ENCODE measurements around the gene PTPA.

The PTPA gene

DNA sequence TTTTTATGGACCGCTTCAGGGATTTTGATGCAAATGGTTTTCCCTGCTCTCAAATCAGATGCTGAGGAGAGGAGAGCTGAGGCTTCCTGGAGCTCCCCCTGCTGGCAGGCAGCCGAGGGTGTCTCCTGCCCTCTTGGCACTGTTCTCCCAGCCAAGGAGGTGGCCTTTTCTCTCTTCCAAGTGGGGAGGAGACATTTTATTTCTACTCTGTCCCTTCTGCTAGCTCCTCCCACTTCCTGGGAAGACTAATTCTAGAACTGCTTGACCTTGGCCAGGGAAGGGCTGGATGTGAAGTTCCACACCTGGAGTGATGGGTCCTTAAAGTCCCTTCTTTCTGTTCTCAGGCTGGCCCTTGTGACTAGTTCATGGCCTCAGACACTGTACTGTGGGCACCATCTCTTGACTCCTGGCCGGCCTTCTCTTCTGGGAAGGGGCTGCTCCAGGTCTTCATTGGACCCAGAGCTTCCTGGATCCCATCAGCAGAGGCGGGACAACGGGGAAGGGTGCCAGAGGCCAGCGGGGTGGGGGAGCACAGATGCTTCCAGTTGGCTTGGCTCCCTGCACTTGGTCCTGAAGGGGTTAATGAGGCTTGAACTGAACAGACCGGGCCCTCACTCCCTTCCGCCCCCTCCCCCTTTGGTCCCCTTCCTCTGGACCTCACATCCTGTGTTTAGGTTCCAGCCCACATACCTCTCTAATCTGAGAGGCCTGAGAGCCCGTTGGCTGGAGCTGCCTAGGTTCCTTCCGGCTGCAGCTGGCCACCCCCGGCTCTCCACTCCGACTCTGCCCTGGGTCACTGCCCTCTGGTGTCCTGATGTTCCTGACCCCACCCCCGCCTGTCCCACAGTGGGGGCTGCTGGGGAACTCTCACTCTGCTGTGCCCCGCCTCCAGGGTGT is 32.1 kb downstream of the PTPA start:
- DNase-seq: peak; percentile 55
- peaks cover 21% of the 10 kb centered on the region for H3K79me2 ChIP-seq (ENCODE audit: low read length)
- H3K9me2 ChIP-seq (replicated peaks; ENCODE audit: insufficient read depth, low read length): no peaks in the 10 kb centered on the region
- H3K4me2 ChIP-seq (ENCODE audit: low read depth, low read length): no peak overlapping the region
- peaks cover 14% of the 10 kb centered on the region for H3K4me1 ChIP-seq (ENCODE audit: low read length)
- no peak overlapping the region for H3K27ac ChIP-seq (ENCODE audit: low read length)
- no peaks in the 10 kb centered on the region for H3K36me3 ChIP-seq (replicated peaks; ENCODE audit: insufficient read depth, low read length)
- H3K27me3 ChIP-seq (replicated peaks; ENCODE audit: insufficient read depth, low read length): no peaks in the 10 kb centered on the region
- no peaks in the 10 kb centered on the region for H3K9me3 ChIP-seq (replicated peaks; ENCODE audit: insufficient read depth, low read length)
- H3F3A ChIP-seq (ENCODE audit: insufficient read depth, low read length): peaks cover 11% of the 10 kb centered on the region
- H3K4me3 ChIP-seq (ENCODE audit: low read length): no peak overlapping the region
- H2AFZ ChIP-seq (ENCODE audit: low read length): no peak overlapping the region
- no peak overlapping the region for H3K9ac ChIP-seq (ENCODE audit: low read length)
- H4K20me1 ChIP-seq (ENCODE audit: insufficient read depth, low read length): no peaks in the 10 kb centered on the region
- no peak for TF ChIP-seq EZH2 (optimal IDR thresholded peaks at IDR 0.05; ENCODE audit: low read depth, low read length)
- no peak for TF ChIP-seq EZH2phosphoT487 (IDR thresholded peaks at IDR 0.05; ENCODE audit: low read length)
- peak; percentile 91 for TF ChIP-seq CTCF (IDR thresholded peaks at IDR 0.05; ENCODE audit: low read length)

- Histone ChIP-seq H3K27ac (ENCODE audit: low read length) (no peak overlapping the region), H3K27me3 (replicated peaks; ENCODE audit: insufficient read depth, low read length) (no peaks in the 10 kb centered on the region), H3K79me2 (ENCODE audit: low read length) (peaks cover 19% of the 10 kb centered on the region), H3K4me3 (ENCODE audit: low read length) (no peak overlapping the region), H3K9ac (ENCODE audit: low read length) (no peak overlapping the region), H3F3A (ENCODE audit: insufficient read depth, low read length) (peaks cover 1% of the 10 kb centered on the region), H4K20me1 (ENCODE audit: insufficient read depth, low read length) (no peaks in the 10 kb centered on the region), H3K9me2 (replicated peaks; ENCODE audit: insufficient read depth, low read length) (no peaks in the 10 kb centered on the region), H3K4me1 (ENCODE audit: low read length) (peaks cover 6% of the 10 kb centered on the region), H3K36me3 (replicated peaks; ENCODE audit: insufficient read depth, low read length) (no peaks in the 10 kb centered on the region; the same call in 1 of the 2 replicates), H3K4me2 (ENCODE audit: low read depth, low read length) (no peak overlapping the region), H3K9me3 (replicated peaks; ENCODE audit: insufficient read depth, low read length) (no peaks in the 10 kb centered on the region), H2AFZ (ENCODE audit: low read length) (no peak overlapping the region)
- TF ChIP-seq EZH2phosphoT487 (IDR thresholded peaks at IDR 0.05; ENCODE audit: low read length): no peak
- no peak for TF ChIP-seq EZH2 (optimal IDR thresholded peaks at IDR 0.05; ENCODE audit: low read depth, low read length)
- TF ChIP-seq CTCF (IDR thresholded peaks at IDR 0.05; ENCODE audit: low read length): no peak
- no peak for DNase-seq
These were observed 34.1 kb downstream of the PTPA start for GRCh38 chr9:129145316-129145715.

GRCh38 chr9:129145841-129146292 is 34.7 kb downstream of the PTPA start:
- Histone ChIP-seq H3K79me2 (ENCODE audit: low read length) (peaks cover 15% of the 10 kb centered on the region), H3K4me2 (ENCODE audit: low read depth, low read length) (no peak overlapping the region), H3K9me3 (replicated peaks; ENCODE audit: insufficient read depth, low read length) (no peaks in the 10 kb centered on the region), H3K9ac (ENCODE audit: low read length) (no peak overlapping the region), H3K36me3 (replicated peaks; ENCODE audit: insufficient read depth, low read length) (no peaks in the 10 kb centered on the region; the same call in 1 of the 2 replicates), H2AFZ (ENCODE audit: low read length) (no peak overlapping the region), H3K27me3 (replicated peaks; ENCODE audit: insufficient read depth, low read length) (no peaks in the 10 kb centered on the region), H3K27ac (ENCODE audit: low read length) (no peak overlapping the region), H3F3A (ENCODE audit: insufficient read depth, low read length) (no peaks in the 10 kb centered on the region; the same call in 1 of the 2 replicates), H3K4me3 (ENCODE audit: low read length) (no peak overlapping the region), H3K9me2 (replicated peaks; ENCODE audit: insufficient read depth, low read length) (no peaks in the 10 kb centered on the region), H3K4me1 (ENCODE audit: low read length) (peaks cover 3% of the 10 kb centered on the region; the same call in 1 of the 2 replicates), H4K20me1 (ENCODE audit: insufficient read depth, low read length) (no peaks in the 10 kb centered on the region)
- TF ChIP-seq CTCF (IDR thresholded peaks at IDR 0.05; ENCODE audit: low read length): no peak
- TF ChIP-seq EZH2 (optimal IDR thresholded peaks at IDR 0.05; ENCODE audit: low read depth, low read length): no peak
- no peak for TF ChIP-seq EZH2phosphoT487 (IDR thresholded peaks at IDR 0.05; ENCODE audit: low read length)
- no peak for DNase-seq
